HG03457 (cell line): ENCODE data around the gene KANK4.
"Not testable (repeated sequence)": the region's sequence is repeated elsewhere in the genome, so short reads cannot be mapped to it uniquely, and the experiment has no call there.

ENCODE experiments used
- ATAC-seq: cut with Tn5 transposase; IDR thresholded peaks from one replicate; pipeline ENCODE4 v1.9.1; 2021; ENCODE audit warnings: moderate number of reproducible peaks; ENCODE audit not compliant: unreplicated experiment

The KANK4 gene

DNA sequence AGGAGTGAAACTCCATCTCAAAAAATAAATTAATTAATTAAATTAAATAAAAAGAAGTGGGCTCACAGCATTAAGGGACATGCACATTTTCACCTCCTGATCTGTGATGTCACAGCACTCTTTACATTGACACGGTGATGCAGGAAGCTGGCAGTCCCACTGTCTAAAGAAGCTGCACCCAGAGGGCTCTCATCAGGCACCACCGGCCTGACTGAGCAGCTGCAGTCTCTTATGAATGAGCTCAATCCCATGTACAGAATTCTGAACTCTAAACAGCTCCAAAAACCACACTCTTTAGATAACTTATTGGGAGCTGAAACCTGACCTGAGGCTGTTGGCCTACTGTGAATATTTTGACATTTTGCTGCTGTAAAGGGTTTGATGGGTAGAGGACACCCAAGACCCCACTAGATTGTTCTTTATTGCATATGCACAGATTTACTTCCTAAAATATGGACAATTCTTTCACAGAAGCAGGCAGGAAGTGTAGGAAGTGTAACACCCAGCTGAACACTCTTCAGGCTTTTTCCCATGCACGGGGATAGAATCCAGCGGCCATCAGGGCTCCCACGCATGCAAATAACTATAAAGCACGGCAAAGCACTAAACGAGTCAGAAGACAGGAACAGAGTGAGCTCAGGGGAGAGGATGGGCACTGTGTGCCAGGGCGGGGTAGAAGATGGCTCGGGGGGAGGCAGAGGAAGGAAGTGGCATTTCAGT, 78.4 kb downstream of the KANK4 start:
- ATAC-seq: no peak

DNA sequence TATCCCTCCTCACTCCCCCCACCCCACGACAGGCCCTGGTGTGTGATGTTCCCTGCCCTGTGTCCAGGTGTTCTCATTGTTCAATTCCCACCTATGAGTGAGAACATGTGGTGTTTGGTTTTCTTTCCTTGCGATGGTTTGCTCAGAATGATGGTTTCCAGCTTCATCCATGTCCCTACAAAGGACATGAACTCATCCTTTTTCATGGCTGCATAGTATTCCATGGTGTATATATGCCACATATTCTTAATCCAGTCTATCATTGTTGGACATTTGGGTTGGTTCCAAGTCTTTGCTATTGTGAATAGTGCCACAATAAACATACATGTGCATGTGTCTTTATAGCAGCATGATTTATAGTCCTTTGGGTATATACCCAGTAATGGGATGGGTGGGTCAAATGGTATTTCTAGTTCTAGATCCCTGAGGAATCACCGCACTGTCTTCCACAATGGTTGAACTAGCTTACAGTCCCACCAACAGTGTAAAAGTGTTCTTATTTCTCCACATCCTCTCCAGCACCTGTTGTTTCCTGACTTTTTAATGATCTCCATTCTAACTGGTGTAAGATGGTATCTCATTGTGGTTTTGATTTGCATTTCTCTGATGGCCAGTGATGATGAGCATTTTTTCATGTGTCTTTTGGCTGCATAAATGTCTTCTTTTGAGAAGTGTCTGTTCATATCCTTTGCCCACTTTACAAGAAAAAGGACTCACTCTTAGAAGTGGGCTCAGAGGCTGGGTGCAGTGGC, 79.4 kb downstream of the KANK4 start:
- not testable (repeated sequence) for ATAC-seq

DNA sequence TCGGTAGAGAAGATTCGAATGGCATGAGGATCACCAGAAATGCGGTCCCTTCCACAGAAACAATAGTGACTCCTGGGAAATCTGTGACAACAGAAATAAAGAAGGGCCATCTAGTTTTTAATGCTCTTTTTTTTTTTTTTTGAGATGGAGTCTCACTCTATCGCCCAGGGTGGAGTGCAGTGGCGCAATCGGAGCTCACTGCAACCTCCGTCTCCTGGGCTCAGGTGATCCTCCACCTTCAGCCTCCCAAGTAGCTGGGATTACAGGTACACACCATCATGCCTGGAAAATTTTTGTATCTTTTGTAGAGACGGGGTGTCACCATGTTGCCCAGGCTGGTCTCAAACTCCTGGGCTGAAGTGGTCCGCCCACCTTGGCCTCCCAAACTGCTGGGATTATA, 80.7 kb downstream of the KANK4 start:
- ATAC-seq: no peak

DNA sequence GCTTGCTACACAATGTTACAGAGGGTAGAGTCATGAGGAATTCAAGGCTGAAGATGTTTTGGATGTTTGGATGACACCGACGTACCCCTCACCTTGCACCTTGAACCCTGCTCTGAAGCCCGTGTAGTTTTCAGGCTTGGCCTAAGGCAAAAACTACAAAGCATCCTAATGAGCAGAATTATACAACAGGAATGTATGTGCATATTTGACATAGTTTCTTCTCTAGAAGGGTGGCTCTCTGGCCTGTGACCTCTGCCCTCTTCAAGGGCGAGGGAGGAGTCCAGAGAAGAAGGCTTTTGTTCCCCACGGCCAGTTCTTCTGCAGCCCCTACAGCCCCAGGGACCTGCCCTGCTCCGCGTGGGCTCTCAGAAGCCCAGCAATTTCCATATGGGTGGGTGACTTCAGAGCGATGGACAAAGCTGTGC, 81.3 kb downstream of the KANK4 start:
- no peak for ATAC-seq

DNA sequence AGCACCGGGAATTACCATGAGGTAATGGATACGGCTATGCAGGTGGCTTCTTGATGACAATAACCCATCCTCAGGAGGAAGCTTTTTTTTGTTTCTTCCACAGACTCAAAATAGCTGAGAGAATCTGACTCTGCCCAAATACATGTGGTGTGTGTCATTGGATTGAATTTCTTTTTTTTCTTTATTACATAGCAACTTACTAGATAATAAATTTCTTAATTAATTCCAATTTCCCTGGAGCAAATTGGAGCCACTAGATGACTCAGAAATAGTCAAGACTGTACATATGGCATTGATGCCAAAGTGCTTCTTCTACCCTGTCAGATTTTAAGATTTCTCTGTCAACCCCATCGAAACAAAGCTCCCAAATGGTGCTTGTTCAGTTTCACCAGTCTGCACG, 81.9 kb downstream of the KANK4 start:
- ATAC-seq: no peak

DNA sequence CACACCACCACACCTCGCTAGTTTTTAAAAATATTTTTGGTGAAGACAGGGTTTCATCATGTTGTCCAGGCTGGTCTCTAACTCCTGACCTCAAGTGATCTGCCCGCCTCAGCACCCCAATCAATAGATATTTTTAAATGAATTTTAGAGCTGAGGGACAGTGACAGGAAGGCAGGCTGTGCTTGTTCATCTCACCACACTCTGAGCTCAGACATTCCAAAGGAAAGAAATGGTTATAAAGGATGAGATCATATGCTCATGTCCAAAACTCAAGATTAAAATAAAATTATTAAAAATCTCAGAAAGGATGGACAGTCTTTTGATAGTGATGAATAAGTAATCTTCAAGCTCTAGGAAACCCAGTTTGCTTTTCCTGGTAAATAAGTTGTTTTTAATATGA, 83.7 kb downstream of the KANK4 start:
- no peak for ATAC-seq

DNA sequence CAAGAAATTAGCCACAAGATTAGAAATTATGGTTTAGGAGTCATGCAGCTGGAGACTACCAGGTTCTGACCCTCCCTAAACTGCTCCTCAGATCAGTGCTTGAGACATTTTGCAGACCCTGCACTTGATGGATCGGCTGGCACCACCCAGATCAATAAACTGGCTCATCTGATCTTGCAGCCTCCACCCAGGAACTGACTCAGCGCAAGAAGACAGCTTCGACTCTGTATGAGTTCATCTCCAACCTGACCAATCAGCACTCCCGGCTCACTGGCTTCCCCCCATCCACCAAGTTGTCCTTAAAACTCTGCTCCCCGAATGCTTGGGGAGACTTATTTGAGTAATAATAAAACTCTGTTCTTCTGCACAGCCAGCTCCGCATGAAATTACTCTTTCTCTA, 84.5 kb downstream of the KANK4 start:
- no peak for ATAC-seq

DNA sequence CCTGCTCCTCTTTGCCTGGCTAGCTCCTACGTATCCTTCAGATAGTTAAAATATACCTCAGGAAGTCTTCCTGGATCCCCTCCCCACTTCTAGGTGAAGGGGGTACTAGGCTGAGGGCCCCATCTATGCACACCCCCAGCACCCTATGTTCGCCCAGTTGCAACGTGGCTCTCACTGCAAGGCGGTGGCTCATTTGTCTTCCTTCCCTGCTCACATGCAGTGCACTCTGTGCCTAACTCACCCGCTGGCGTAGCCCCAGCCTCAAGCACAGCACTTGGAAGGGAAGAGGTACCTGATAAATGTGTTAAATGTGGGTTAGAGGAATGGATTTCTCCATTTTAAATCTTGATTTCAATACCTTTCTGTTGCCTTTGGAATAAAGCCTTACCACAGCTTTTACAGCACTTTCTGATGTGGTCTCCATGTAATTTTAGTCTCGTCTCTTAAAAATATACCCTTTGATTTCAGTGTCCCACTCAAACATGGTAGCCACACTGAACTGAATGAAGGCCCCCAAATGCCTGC, 85.2 kb downstream of the KANK4 start:
- no peak for ATAC-seq

DNA sequence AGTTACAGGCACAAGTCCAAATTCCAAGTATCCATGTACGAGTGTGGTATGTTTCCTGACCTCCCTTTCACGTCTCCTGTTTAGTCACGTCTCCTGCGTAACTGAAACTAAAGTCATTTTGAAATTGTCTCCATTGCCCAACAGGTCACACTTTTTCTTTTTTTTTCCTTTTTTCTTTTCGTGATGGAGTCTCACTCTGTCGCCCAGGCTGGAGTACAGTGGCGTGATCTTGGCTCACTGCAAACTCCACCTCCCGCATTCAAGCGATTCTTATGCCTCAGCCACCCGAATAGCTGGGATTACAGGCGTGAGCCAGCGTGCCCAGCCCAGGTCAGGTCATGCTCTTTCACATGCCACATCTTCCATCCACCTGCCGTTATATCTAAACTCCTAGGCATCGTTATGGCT, 86.4 kb downstream of the KANK4 start:
- no peak for ATAC-seq

DNA sequence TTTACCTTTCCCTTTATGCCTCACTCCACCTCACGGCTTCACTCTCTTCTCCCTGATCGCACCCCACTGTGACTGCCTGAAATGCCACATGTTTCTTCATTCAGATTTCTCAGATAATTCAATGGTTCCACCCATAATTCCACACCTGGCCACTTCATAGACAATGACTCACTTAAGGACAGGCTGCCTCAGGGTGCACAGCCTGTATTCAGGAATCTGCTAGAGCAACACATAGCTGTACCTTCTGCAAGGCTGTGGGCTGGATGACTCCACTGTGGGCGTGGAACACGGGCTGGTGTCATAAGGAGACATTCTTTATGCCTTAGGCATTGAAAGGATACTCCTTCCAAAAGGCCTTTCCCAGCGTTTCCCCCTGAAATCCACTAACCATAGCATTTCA, 88.5 kb downstream of the KANK4 start:
- ATAC-seq: no peak

DNA sequence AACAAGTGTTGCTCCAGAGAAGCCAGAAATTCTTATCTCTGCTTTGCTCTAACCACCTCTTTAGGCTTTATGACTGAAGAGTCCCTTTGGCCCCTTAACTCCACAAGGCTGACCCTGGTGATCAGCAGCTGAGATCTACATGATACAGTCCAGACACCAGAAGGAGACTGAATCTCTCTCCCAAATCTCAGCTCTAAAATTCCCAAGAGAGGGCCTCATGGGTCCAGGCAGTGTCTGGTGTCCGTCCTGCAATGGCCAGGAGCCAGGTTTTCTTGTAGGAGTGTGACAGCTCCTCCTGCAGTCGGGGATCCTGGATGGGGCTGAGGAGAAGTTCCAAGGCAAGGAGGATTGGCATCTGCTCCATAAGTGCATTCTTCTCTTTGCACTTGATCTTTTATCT, 89.3 kb downstream of the KANK4 start:
- no peak for ATAC-seq

DNA sequence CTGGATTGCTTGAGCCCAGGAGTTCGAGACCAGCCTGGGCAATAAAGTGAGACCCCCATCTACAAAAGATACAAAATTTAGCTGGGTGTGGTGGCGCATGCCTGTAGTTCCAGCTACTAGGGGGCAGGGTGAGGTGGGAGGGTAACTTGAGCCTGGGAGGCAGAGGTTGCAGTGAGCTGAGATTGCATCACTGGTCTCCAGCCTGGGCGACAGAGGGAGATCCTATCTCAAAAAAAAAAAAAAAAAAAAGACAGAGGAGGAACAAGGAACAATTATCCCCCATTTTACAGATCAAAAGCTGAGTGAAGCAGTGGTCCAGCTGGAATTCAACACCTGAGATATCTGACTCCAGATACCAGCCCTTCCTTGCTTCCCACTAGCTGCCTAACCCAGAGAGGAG, 89.8 kb downstream of the KANK4 start:
- ATAC-seq: no peak

DNA sequence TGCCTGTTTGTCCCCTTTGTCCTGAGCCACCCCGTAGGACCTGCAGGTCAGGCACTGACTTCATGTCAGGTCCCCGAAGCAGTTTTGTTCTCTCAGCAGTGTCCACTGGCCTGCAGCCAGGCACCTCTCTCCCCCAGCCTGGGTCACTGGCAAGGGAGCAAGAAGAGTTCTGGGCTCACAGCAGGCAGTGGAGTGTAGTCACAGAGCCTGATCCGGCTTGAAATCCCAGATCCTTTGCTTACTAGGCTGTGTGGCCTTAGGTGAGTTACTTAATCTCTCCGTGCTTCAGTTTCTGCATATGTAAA, 90.4 kb downstream of the KANK4 start:
- ATAC-seq: no peak

DNA sequence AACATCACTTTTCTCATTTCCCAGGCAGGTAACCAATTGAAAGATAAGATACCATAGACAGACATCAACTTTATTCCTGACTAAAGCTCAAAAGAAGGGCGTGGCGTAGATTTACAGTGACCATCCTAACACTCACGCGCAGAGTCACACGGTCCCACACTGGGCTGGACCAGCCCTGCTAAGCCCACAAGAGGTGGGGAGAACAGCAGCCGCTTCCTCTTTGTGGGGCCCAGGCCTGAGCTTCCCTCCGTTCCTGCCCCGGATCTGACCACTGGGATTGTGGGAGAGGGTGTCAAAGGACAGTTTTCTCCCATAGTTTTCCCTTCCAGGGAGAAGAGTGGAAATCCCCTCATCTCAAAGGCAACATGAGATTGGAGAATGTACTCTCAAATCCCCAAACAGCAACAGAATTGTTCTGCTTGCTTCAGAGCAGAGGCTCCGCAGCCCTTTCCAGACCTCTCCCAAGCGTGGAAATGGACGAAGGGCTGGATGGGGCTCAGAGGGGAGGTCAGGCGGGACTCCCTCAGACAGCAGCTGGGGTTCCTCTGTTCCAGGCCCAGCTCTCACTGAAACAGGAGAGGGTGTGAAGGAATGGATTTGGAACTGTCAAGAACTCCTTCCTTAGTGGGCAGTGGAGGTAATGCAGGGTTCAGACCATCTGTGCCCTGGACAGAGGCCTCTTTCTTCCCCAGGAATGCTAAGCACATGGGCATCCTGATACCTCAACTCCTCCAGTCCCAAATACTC, 90.9 kb downstream of the KANK4 start:
- no peak for ATAC-seq

DNA sequence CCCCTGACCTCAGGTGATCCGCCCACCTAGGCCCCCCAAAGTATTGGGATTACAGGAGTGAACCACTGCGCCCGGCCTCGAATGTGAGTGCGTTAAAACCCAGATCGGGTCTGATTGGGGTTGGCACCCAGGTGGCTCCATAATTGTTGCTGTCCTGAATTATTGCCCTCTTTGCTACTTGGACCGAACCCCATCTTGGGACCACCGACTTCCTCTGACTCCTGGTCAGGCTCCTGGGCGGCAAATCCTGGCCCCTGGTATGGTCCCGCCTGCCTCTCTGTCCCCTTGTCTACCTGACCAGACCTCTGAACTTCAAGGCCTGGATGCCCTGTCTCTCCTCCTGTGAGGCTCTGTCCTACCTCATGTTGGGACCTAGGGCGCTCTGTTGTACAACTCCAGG, 91.7 kb downstream of the KANK4 start:
- ATAC-seq: no peak

DNA sequence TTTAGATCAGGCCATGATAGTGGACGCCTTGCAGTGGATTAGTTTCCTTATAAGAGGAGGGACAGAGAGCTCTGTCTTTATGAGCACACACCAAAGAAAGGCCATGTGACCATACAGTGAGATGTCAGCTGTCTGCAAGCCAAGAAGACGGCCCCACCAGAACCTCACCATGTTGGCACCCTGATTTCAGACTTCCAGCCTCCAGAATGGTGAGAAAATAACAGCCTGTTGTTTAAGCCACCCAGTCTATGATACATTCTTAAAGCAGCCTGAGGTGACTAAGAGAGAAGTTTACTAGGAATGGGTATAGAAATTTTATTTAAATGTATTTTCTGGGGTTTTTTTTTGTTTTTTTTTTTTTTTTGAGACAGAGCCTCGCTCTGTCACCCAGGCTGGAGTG, 95.1 kb downstream of the KANK4 start:
- ATAC-seq: no peak

DNA sequence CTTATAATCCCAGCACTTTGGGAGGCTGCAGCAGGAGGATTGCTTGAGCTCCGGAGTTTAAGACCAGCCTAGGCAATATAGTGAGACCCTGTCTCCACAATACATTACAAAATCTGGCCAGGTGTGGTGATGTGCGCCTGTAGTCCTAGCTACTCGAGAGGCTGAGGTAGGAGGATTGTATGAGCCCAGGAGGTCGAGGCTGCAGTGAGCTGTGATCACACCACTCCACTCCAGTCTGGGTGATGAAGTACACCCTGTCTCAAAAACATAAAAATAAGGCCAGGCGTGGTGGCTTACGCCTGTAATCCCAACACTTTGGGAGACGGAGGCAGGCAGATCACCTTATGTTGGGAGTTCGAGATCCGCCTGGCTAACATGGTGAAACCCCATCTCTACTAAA, 96.9 kb downstream of the KANK4 start:
- ATAC-seq: no peak

DNA sequence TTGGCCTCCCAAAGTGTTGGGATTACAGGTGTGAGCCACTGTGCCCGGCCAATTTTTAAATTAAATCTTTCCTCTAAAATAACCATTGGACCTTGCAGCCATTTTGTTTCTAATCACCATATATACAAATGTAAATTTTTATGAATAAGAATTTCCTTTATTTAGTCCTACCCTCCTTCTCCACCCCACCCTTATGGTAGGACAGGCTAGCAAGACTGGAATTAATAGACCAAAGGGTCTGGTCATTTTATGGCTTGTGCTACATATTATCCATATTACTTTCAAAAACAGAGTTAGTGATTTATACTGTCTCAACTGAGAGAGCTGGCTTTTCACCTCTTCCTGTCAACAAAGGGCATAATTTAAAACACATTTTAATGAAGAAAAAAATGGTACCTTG, 98.1 kb downstream of the KANK4 start:
- ATAC-seq: no peak

DNA sequence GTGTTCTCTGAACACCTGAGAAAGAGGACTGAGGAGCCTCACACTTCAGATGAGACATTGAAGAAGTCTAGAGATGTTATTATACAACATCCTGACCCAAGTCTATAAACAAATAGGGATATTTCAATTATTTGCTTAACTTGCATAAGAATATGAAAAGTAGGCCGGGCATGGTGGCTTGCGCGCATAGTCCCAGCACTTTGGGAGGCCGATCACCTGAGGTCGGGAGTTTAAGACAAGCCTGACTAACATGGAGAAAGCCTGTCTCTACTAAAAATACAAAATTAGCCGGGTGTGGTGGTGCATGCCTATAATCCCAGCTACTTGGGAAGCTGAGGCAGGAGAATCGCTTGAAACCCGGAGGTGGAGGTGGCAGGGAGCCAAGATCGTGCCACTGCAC, 98.8 kb downstream of the KANK4 start:
- not testable (repeated sequence) for ATAC-seq

DNA sequence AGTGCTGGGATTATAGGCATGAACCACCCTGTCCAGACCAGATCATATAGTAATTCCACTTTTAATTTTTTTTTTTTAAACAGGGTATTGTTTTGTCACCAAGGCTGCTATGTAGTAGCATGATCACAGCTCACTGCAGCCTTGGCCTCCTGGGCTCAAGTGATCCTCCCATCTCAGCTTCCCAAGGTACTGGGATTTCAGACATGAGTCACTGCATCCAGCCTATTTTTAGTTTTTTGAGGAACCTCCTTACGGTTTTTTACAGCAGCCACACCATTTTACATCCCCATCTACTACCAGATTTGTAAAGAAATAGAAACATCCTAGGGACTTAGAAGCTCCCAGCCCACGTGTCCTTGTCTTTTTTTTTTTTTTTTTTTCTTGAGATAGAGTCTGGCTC, 100.6 kb downstream of the KANK4 start:
- ATAC-seq: no peak

DNA sequence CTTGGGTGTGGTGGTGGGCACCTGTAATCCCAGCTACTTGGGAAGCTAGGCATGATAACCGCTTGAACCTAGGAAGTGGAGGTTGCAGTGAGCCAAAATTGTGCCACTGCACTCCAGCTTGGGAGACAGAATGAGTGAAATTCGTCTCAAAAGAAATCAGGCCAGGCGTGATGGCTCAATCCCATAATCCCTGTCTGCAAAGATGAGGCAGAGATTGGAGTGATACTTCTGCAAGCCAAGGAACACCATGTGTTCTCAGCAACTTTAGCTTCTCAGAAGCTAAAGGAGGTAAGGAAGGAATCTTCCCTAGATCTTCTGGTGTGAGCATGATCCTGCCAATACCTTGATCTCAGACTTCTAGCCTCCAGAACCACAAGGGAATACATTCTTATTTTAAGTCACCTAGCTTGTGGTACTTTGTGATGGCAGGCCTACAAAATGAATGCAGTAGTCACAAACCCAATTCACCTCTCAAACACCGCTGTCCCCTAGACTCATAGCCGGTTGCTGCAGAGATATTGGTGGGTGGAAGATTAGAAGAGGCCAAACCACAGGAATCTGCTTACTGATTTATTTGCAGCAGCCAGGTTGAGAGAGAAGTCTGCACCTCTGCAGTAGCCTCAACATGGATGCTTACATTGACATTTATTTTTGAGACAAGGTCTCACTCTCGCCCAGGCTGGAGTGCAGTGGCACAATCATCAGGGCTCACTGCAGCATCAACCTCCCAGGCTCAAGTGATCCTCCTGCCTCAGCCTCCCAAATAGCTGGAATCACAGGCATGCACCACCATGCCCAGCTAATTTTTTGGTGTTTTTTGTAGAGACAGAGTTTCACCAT, 105.9 kb downstream of the KANK4 start:
- ATAC-seq: no peak
